SIG-M5 (cell line): ENCODE results near the gene MYO9B.

Source experiments
- DNase-seq: peaks from one replicate; lab custom pipeline; 2025; lab: John Stamatoyannopoulos, UW

Gene MYO9B

GRCh38 chr19:17075035-17075863, at the start of gene MYO9B, which contains the start of gene HAUS8:
MYO9B (plus strand) TSS chr19:17075777; CDS start chr19:17101718, 25,941 bp downstream.
HAUS8 (minus strand) TSS chr19:17075452; CDS start chr19:17075422, 30 bp downstream.
- DNase-seq = peak; percentile 69

- DNase-seq = no peak
Observed at GRCh38 chr19:17025991-17026658, 49.5 kb upstream of the MYO9B start.

GRCh38 chr19:17026706-17027534, 48.7 kb upstream of the MYO9B start, which contains the start of gene CPAMD8:
CPAMD8 (minus strand) TSS chr19:17026810; CDS start chr19:17026642, 168 bp downstream.
- no peak for DNase-seq

- no peak for DNase-seq
Observed at GRCh38 chr19:17027535-17027975, 48.0 kb upstream of the MYO9B start.

GRCh38 chr19:17031741-17032140, 43.8 kb upstream of the MYO9B start:
- DNase-seq = no peak

GRCh38 chr19:17035842-17036424, 39.6 kb upstream of the MYO9B start:
- no peak for DNase-seq

- no peak for DNase-seq
Observed at GRCh38 chr19:17036640-17037039, 38.9 kb upstream of the MYO9B start.

- no peak for DNase-seq
Observed at GRCh38 chr19:17037184-17037583, 38.4 kb upstream of the MYO9B start.

- DNase-seq = no peak
Observed at GRCh38 chr19:17037966-17038500, 37.5 kb upstream of the MYO9B start.

GRCh38 chr19:17041976-17042375, 33.6 kb upstream of the MYO9B start:
- no peak for DNase-seq

GRCh38 chr19:17043744-17044143, 31.8 kb upstream of the MYO9B start:
- no peak for DNase-seq

- DNase-seq = no peak
Observed at GRCh38 chr19:17045907-17046502, 29.6 kb upstream of the MYO9B start.

- no peak for DNase-seq
Observed at GRCh38 chr19:17048885-17049453, 26.6 kb upstream of the MYO9B start.

- DNase-seq = no peak
Observed at GRCh38 chr19:17049711-17050280, 25.8 kb upstream of the MYO9B start.

GRCh38 chr19:17052439-17052838, 23.1 kb upstream of the MYO9B start:
- DNase-seq = no peak

- no peak for DNase-seq
Observed at GRCh38 chr19:17054746-17055145, 20.8 kb upstream of the MYO9B start.

- no peak for DNase-seq
Observed at GRCh38 chr19:17055636-17056035, 19.9 kb upstream of the MYO9B start.

GRCh38 chr19:17058236-17058635, 17.3 kb upstream of the MYO9B start:
- DNase-seq = no peak

- no peak for DNase-seq
Observed at GRCh38 chr19:17060802-17061201, 14.8 kb upstream of the MYO9B start.

- DNase-seq = no peak
Observed at GRCh38 chr19:17061205-17061604, 14.4 kb upstream of the MYO9B start.
